CD4-positive, CD25-positive, alpha-beta regulatory T cell (primary cell): ENCODE results near the gene TMEM132A. TPM values are rescaled to one million over a fixed set of nuclear protein-coding genes. Genes with fewer than 3 reads are reported as not detected.

ENCODE experiments used
- ATAC-seq, 2 donors: fragments of 150-1000 bp; cut with Tn5 transposase; one replicate each; pipeline ENCODE4 v1.10.0; 2021; ENCODE audit warnings: low read depth in 2 of 2, moderate number of reproducible peaks in 2 of 2, moderate library complexity in 1 of 2
- DNase-seq, 3 donors: peaks; one replicate each; pipeline versions ENCODE4 v3.0.0 to v3.0.0-alpha.2; 2012 to 2022; ENCODE audit warnings: mixed read lengths in 1 of 3
- H3K27ac ChIP-seq: one replicate; pipeline ENCODE4 v1.7.0; 2013; ENCODE audit warnings: mild to moderate bottlenecking, low read length; ENCODE audit not compliant: insufficient read depth, poor library complexity, severe bottlenecking
- H3K27me3 ChIP-seq: one replicate; pipeline ENCODE4 v1.7.0; 2013; ENCODE audit warnings: low read length; ENCODE audit not compliant: control insufficient read depth, insufficient read depth
- H3K36me3 ChIP-seq: one replicate; pipeline ENCODE4 v1.7.0; 2013; ENCODE audit warnings: mild to moderate bottlenecking, low read length, moderate library complexity; ENCODE audit not compliant: control insufficient read depth, insufficient read depth
- H3K4me1 ChIP-seq: 2 replicates; pipeline ENCODE4 v1.7.0; 2013; ENCODE audit warnings: mild to moderate bottlenecking, low read length; ENCODE audit not compliant: insufficient read depth, control insufficient read depth, poor library complexity, severe bottlenecking
- H3K4me3 ChIP-seq: one replicate; pipeline ENCODE4 v1.7.0; 2013; ENCODE audit warnings: low read depth, mild to moderate bottlenecking, low read length, moderate library complexity
- H3K9me3 ChIP-seq, 2 experiments: 1 replicate in 1 of 2; 2 replicates in 1 of 2; pipeline ENCODE4 v1.7.0; 2013; ENCODE audit warnings: low read length in 2 of 2, mild to moderate bottlenecking in 1 of 2, moderate library complexity in 1 of 2; ENCODE audit not compliant: control insufficient read depth in 2 of 2
- H3K27ac Mint-ChIP-seq, 3 donors: one replicate each; pipeline ENCODE4 v1.8.0; 2020 to 2022; ENCODE audit warnings: mild to moderate bottlenecking in 3 of 3, mixed read lengths in 3 of 3, moderate library complexity in 2 of 3
- H3K27me3 Mint-ChIP-seq: one replicate; pipeline ENCODE4 v1.8.0; 2022; ENCODE audit warnings: mild to moderate bottlenecking, mixed read lengths
- H3K36me3 Mint-ChIP-seq: one replicate; pipeline ENCODE4 v1.8.0; 2020; ENCODE audit warnings: mixed read lengths
- H3K4me1 Mint-ChIP-seq, 4 donors: one replicate each; pipeline ENCODE4 v1.8.0; 2020 to 2022; ENCODE audit warnings: mixed read lengths in 4 of 4, mild to moderate bottlenecking in 1 of 4
- H3K4me3 Mint-ChIP-seq, 4 donors: one replicate each; pipeline ENCODE4 v1.8.0; 2020 to 2022; ENCODE audit warnings: mild to moderate bottlenecking in 4 of 4, mixed read lengths in 4 of 4, moderate library complexity in 3 of 4
- H3K9me3 Mint-ChIP-seq, 7 donors: one replicate each; pipeline ENCODE4 v1.8.0; 2020 to 2022; ENCODE audit warnings: mixed read lengths in 7 of 7, mild to moderate bottlenecking in 3 of 7, moderate library complexity in 2 of 7
- polyA plus RNA-seq, 4 donors: library from polyadenylated mRNA; unstranded; fragments of 300-500 nt; fragmentation: Illumina TruSeq; gene quantifications; one replicate each; pipeline ENCODE4 v1.2.3, GENCODE V29; 2021
- total RNA-seq: library from RNA; stranded (reverse); gene quantifications from one replicate; pipeline ENCODE4 v1.2.3, GENCODE V29; 2022

Gene TMEM132A
- total and polyA plus RNA-seq, 5 donors from 2014 or later = not detected

- Mint-ChIP-seq H3K27ac (peak overlapping the region; percentile 77 to 97 (median 88)), H3K27me3 (peaks cover 5% of the 10 kb centered on the region), H3K4me1 (peaks cover 22 to 79% (median 53%) of the 10 kb centered on the region in 4 donors), H3K9me3 (no peaks in the 10 kb centered on the region), H3K4me3 (peak overlapping the region; percentile 59 to 95 (median 76)), H3K36me3 (peaks cover 30% of the 10 kb centered on the region)
- Histone ChIP-seq H3K9me3 (no peaks in the 10 kb centered on the region), H3K27me3 (no peaks in the 10 kb centered on the region), H3K4me1 (peaks cover 97% of the 10 kb centered on the region), H3K36me3 (peaks cover 27% of the 10 kb centered on the region), H3K4me3 (peak overlapping the region; percentile 19), H3K27ac (peak overlapping the region; percentile 53)
- DNase-seq (no peak), ATAC-seq (no peak)
These were observed 53.0 kb downstream of the TMEM132A start for GRCh38 chr11:60977224-60977623.

DNA sequence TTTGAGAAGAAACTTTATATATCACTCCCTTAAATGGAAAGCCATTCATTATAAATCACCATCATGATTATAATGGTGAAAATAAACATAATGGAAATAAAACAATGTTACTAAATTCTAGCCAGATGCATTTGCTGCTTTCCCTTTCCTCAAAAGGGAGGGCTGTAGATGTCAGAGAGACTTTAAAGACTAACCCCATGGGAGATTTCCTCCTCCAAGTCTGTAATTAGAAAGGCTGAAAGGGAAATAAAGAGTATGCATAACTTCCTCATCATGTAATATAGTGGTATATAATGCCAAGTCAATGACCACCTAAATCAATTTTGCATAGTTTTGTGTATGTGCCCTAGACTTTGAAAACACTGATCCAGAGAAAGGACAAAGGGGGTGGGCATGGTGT lies 53.6 kb downstream of the TMEM132A start:
- DNase-seq = no peak
- Histone ChIP-seq H3K36me3 (peaks cover 27% of the 10 kb centered on the region), H3K27me3 (no peaks in the 10 kb centered on the region), H3K4me3 (peak overlapping the region; percentile 64), H3K9me3 (no peaks in the 10 kb centered on the region), H3K27ac (peak overlapping the region; percentile 53), H3K4me1 (peaks cover 97% of the 10 kb centered on the region)
- Mint-ChIP-seq H3K9me3 (no peaks in the 10 kb centered on the region), H3K27ac (peak overlapping the region; percentile 77 to 97 (median 88)), H3K36me3 (peaks cover 30% of the 10 kb centered on the region), H3K4me1 (peaks cover 22 to 85% (median 57%) of the 10 kb centered on the region in 4 donors), H3K27me3 (no peaks in the 10 kb centered on the region), H3K4me3 (peak overlapping the region; percentile 59 to 95 (median 76))
- no peak for ATAC-seq

- no peaks in the 10 kb centered on the region for H3K27me3 Mint-ChIP-seq
- Histone ChIP-seq H3K27me3 (no peaks in the 10 kb centered on the region), H3K36me3 (peaks cover 27% of the 10 kb centered on the region), H3K4me1 (peaks cover 98% of the 10 kb centered on the region), H3K4me3 (peak overlapping the region; percentile 64), H3K9me3 (no peaks in the 10 kb centered on the region), H3K27ac (peak overlapping the region; percentile 53)
- peak overlapping the region; percentile 77 to 91 (median 88) for H3K27ac Mint-ChIP-seq
- H3K4me1 Mint-ChIP-seq = peaks cover 28 to 91% (median 62%) of the 10 kb centered on the region in 4 donors
- peak overlapping the region; percentile 74 to 95 (median 86) for H3K4me3 Mint-ChIP-seq
- DNase-seq (peak in 1 of 3 donors; percentile 39), ATAC-seq (peak; percentile 29 to 39)
- peaks cover 33% of the 10 kb centered on the region for H3K36me3 Mint-ChIP-seq
- no peaks in the 10 kb centered on the region for H3K9me3 Mint-ChIP-seq
These were observed 54.5 kb downstream of the TMEM132A start for GRCh38 chr11:60978546-60979380.

GRCh38 chr11:60981515-60981914 lies 57.3 kb downstream of the TMEM132A start:
- H3K27ac ChIP-seq = peak overlapping the region; percentile 89
- H3K4me3 ChIP-seq = no peak overlapping the region
- Mint-ChIP-seq H3K9me3 (no peaks in the 10 kb centered on the region), H3K4me1 (peaks cover 42 to 96% (median 71%) of the 10 kb centered on the region in 4 donors), H3K36me3 (peaks cover 37% of the 10 kb centered on the region), H3K27me3 (no peaks in the 10 kb centered on the region), H3K4me3 (peak overlapping the region in 3 of 4 donors; percentile 58 to 95 (median 68)), H3K27ac (peak overlapping the region in 2 of 3 donors; percentile 65 to 67)
- ATAC-seq = no peak
- peaks cover 24% of the 10 kb centered on the region for H3K36me3 ChIP-seq
- no peaks in the 10 kb centered on the region for H3K27me3 ChIP-seq
- H3K9me3 ChIP-seq = no peaks in the 10 kb centered on the region
- peaks cover 99% of the 10 kb centered on the region for H3K4me1 ChIP-seq
- DNase-seq = no peak

- H3K27ac Mint-ChIP-seq = peak overlapping the region; percentile 78 to 99 (median 96)
- peak overlapping the region; percentile 4 for H3K4me3 ChIP-seq
- DNase-seq = peak in 1 of 3 donors; percentile 25
- H3K9me3 ChIP-seq = no peaks in the 10 kb centered on the region
- H3K4me1 ChIP-seq = peaks cover 99% of the 10 kb centered on the region
- no peaks in the 10 kb centered on the region for H3K9me3 Mint-ChIP-seq
- ATAC-seq = no peak
- no peaks in the 10 kb centered on the region for H3K27me3 ChIP-seq
- H3K36me3 ChIP-seq = peaks cover 18% of the 10 kb centered on the region
- peak overlapping the region; percentile 64 to 84 (median 76) for H3K4me3 Mint-ChIP-seq
- H3K27ac ChIP-seq = peak overlapping the region; percentile 89
- no peaks in the 10 kb centered on the region for H3K27me3 Mint-ChIP-seq
- peaks cover 33% of the 10 kb centered on the region for H3K36me3 Mint-ChIP-seq
- peaks cover 38 to 97% (median 70%) of the 10 kb centered on the region in 4 donors for H3K4me1 Mint-ChIP-seq
These were observed 57.9 kb downstream of the TMEM132A start for GRCh38 chr11:60982184-60982583.

- Histone ChIP-seq H3K36me3 (peaks cover 22% of the 10 kb centered on the region), H3K4me1 (peaks cover 99% of the 10 kb centered on the region), H3K9me3 (no peaks in the 10 kb centered on the region), H3K27me3 (no peaks in the 10 kb centered on the region), H3K4me3 (peak overlapping the region; percentile 73), H3K27ac (peak overlapping the region; percentile 89)
- peak overlapping the region; percentile 96 to 99 (median 99) for H3K27ac Mint-ChIP-seq
- H3K4me1 Mint-ChIP-seq = peaks cover 25 to 97% (median 68%) of the 10 kb centered on the region in 4 donors
- DNase-seq = no peak
- no peak for ATAC-seq
- peaks cover 21% of the 10 kb centered on the region for H3K36me3 Mint-ChIP-seq
- H3K4me3 Mint-ChIP-seq = peak overlapping the region; percentile 37 to 93 (median 76)
- H3K27me3 Mint-ChIP-seq = no peaks in the 10 kb centered on the region
- no peaks in the 10 kb centered on the region for H3K9me3 Mint-ChIP-seq
These were observed 59.9 kb downstream of the TMEM132A start for GRCh38 chr11:60984149-60984548.

DNA sequence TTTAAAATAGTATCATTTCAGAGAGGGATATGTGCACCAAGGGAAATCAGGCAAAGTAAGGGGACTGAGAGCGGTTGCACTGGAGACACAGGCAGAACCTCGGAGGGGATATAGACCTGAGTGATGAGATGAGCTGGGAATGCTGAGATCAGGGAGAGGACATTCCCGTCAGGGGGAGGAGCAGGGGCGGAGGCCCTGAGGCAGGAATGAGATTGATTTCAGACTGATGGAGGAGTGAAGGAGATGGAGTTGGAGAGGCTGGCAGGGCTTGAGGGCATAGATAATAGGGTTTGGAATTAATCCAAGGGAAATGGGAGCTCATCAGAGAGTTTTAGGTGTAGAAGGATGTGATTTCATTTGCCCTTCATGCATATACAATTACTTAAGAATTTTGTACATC lies 60.4 kb downstream of the TMEM132A start:
- DNase-seq (no peak), ATAC-seq (no peak)
- peaks cover 27% of the 10 kb centered on the region for H3K36me3 ChIP-seq
- peaks cover 99% of the 10 kb centered on the region for H3K4me1 ChIP-seq
- H3K4me3 ChIP-seq = peak overlapping the region; percentile 73
- no peaks in the 10 kb centered on the region for H3K27me3 Mint-ChIP-seq
- H3K9me3 Mint-ChIP-seq = no peaks in the 10 kb centered on the region
- no peaks in the 10 kb centered on the region for H3K9me3 ChIP-seq
- peak overlapping the region; percentile 89 for H3K27ac ChIP-seq
- H3K4me3 Mint-ChIP-seq = peak overlapping the region; percentile 37 to 93 (median 76)
- H3K27ac Mint-ChIP-seq = peak overlapping the region; percentile 96 to 99 (median 99)
- H3K27me3 ChIP-seq = no peaks in the 10 kb centered on the region
- H3K36me3 Mint-ChIP-seq = peaks cover 25% of the 10 kb centered on the region
- H3K4me1 Mint-ChIP-seq = peaks cover 25 to 99% (median 68%) of the 10 kb centered on the region in 4 donors
